Kidney (tissue), 14 donors: ENCODE results near the gene EHD4. TPM values are rescaled to one million over a fixed set of nuclear protein-coding genes. Genes with fewer than 3 reads are reported as not detected.

Experiments used
- DNase-seq, 5 donors: peaks; one replicate each; pipeline ENCODE4 v3.0.0-alpha.2; 2013 to 2020
- FAIRE-seq: peaks from 2 replicates; lab custom pipeline; 2012; peaks lifted over from hg19 to GRCh38; lab: Jason Lieb, UNC
- H3K27ac ChIP-seq, 2 donors: one replicate each; pipeline ENCODE4 v1.7.0; 2013; ENCODE audit warnings: low read depth in 2 of 2, low read length in 2 of 2, inconsistent platforms in 1 of 2
- H3K27me3 ChIP-seq: one replicate; pipeline ENCODE4 v1.7.1; 2013; ENCODE audit warnings: low read length, inconsistent platforms; ENCODE audit not compliant: control insufficient read depth, insufficient read depth
- H3K36me3 ChIP-seq, 3 donors: one replicate each; pipeline versions ENCODE4 v1.7.0 to v1.7.1; 2013; ENCODE audit warnings: low read length in 3 of 3, control low read depth in 1 of 3, inconsistent platforms in 1 of 3; ENCODE audit not compliant: insufficient read depth in 3 of 3, control insufficient read depth in 2 of 3
- H3K4me1 ChIP-seq, 3 donors: one replicate each; pipeline versions ENCODE4 v1.7.0 to v1.7.1; 2013; ENCODE audit warnings: low read length in 3 of 3, inconsistent platforms in 1 of 3, low read depth in 1 of 3; ENCODE audit not compliant: control insufficient read depth in 2 of 3, insufficient read depth in 2 of 3
- H3K4me3 ChIP-seq, 3 donors: one replicate each; pipeline versions ENCODE4 v1.7.0 to v1.8.1; 2013; ENCODE audit warnings: low read length in 3 of 3, control low read depth in 1 of 3, inconsistent platforms in 1 of 3
- H3K9ac ChIP-seq, 3 donors: one replicate each; pipeline versions ENCODE4 v1.7.0 to v1.7.1; 2013; ENCODE audit warnings: low read length in 3 of 3, control low read depth in 1 of 3, inconsistent platforms in 1 of 3
- H3K9me3 ChIP-seq, 3 donors: one replicate each; pipeline versions ENCODE4 v1.7.0 to v1.7.1; 2013; ENCODE audit warnings: low read length in 3 of 3, control low read depth in 1 of 3, inconsistent platforms in 1 of 3; ENCODE audit not compliant: control insufficient read depth in 2 of 3, insufficient read depth in 1 of 3
- intact Hi-C: fragments of 100-400 bp; cut with DNase I; formaldehyde crosslinking; loops from one replicate; pipeline ENCODE4 v1.11.1; 2022
- polyA plus RNA-seq: library from polyadenylated mRNA; stranded (reverse); fragments of 350-450 nt; fragmentation: Illumina TruSeq; extraction: RNeasy Lipid Tissue Mini Kit (QIAGEN cat#74804); gene quantifications from one replicate; pipeline ENCODE4 v1.2.3, GENCODE V29; 2014; ENCODE audit warnings: low read depth, low replicate concordance; ENCODE audit not compliant: insufficient read depth
- total RNA-seq: library from RNA; stranded (reverse); fragmentation: NEBNext Ultra II Directional; extraction: Animal tissue kit (Norgen Biotek cat#: 25700); gene quantifications from one replicate; pipeline ENCODE4 v1.2.1, GENCODE V29; 2021
- TF ChIP-seq, protein P1 (sequence below): IDR thresholded peaks from 3 replicates; pipeline ENCODE4 v1.5.1; 2012; ENCODE audit warnings: mild to moderate bottlenecking, moderate library complexity, borderline replicate concordance; ENCODE audit not compliant: insufficient read depth; ENCODE audit errors: extremely low read depth
- donor health status: control.
- donor health status: control.
- donor health status: control.
- donor health status: control.
- donor health status: control.
- donor health status: DM: yes; HTN: yes; CAD: no.
- donor health status: Normal renal cell carcinoma (clear cell type).

Gene EHD4
- total and polyA plus RNA-seq, 2 donors from 2014 or later: 15.7 to 38.5 TPM

DNA sequence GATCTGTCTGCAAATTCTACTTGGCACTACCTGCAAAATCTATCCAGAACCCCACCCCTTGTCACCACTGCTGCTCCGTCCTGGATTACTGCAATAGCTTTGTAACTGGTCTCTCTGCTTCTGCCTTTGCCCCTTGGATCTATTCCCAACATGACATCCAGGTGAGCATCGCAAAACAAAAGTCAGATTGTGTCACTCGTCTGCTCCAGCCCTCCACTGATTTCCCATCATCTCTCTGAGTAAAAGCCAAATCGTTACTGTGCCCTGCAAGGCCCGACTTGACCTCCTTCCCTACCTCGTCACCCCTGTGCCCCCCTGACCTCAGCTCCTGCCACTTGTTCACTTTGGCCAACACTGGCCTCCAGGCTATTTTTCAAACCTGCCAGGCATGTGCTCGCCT lies 87.9 kb downstream of the EHD4 start:
- TF ChIP-seq, protein P1, sequence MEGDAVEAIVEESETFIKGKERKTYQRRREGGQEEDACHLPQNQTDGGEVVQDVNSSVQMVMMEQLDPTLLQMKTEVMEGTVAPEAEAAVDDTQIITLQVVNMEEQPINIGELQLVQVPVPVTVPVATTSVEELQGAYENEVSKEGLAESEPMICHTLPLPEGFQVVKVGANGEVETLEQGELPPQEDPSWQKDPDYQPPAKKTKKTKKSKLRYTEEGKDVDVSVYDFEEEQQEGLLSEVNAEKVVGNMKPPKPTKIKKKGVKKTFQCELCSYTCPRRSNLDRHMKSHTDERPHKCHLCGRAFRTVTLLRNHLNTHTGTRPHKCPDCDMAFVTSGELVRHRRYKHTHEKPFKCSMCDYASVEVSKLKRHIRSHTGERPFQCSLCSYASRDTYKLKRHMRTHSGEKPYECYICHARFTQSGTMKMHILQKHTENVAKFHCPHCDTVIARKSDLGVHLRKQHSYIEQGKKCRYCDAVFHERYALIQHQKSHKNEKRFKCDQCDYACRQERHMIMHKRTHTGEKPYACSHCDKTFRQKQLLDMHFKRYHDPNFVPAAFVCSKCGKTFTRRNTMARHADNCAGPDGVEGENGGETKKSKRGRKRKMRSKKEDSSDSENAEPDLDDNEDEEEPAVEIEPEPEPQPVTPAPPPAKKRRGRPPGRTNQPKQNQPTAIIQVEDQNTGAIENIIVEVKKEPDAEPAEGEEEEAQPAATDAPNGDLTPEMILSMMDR: no peak
- no peak for FAIRE-seq
- H3K4me3 ChIP-seq: no peak overlapping the region
- H3K4me1 ChIP-seq: peaks cover 0 to 8% (median 3%) of the 10 kb centered on the region in 3 donors
- no peak for DNase-seq
- H3K36me3 ChIP-seq: no peaks in the 10 kb centered on the region
- H3K27me3 ChIP-seq: no peaks in the 10 kb centered on the region
- intact Hi-C loops: no loop called here
- no peaks in the 10 kb centered on the region for H3K9me3 ChIP-seq
- no peak overlapping the region for H3K27ac ChIP-seq
- no peak overlapping the region for H3K9ac ChIP-seq

DNA sequence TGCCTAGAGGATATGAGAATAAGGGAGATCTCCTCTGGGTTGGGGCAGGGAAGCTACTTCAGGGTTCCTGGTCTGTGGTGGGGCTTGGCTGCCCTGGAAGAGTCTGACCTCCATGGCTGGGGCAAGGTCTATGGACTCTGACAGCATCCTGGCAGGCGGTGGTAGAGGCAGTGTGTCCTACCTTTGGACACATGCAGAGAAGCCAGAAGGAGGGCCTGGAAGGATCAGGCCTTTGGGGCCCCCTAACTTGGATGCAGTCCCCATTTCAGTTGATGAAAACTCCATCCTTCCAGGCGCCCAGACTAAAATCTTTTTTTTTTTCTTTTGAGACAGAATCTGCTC lies 88.9 kb downstream of the EHD4 start:
- no peak for DNase-seq
- Histone ChIP-seq H3K4me3 (no peak overlapping the region), H3K4me1 (peaks cover 0 to 8% (median 3%) of the 10 kb centered on the region in 3 donors), H3K9ac (no peak overlapping the region), H3K27ac (no peak overlapping the region), H3K9me3 (no peaks in the 10 kb centered on the region), H3K36me3 (no peaks in the 10 kb centered on the region), H3K27me3 (no peaks in the 10 kb centered on the region)
- intact Hi-C loops: no loop called here
- no peak for FAIRE-seq
- TF ChIP-seq, protein P1: no peak

- Histone ChIP-seq H3K9ac (no peak overlapping the region), H3K27ac (no peak overlapping the region), H3K9me3 (no peaks in the 10 kb centered on the region), H3K36me3 (no peaks in the 10 kb centered on the region), H3K4me3 (no peak overlapping the region), H3K27me3 (no peaks in the 10 kb centered on the region), H3K4me1 (peaks cover 0 to 8% (median 3%) of the 10 kb centered on the region in 3 donors)
- FAIRE-seq (no peak), DNase-seq (no peak)
- intact Hi-C loops: no loop called here
- TF ChIP-seq, protein P1: no peak
These were observed 89.5 kb downstream of the EHD4 start for GRCh38 chr15:41882689-41883483.
